HCT116 (cell line): ENCODE measurements around the gene NKAIN4. TPM values are rescaled to one million over a fixed set of nuclear protein-coding genes. Genes with fewer than 3 reads are reported as not detected.

ENCODE experiments used
- ATAC-seq: fragments of 200-7000 bp; cut with Tn5 transposase; 2 replicates; pipeline ENCODE4 v1.9.1; 2020; ENCODE audit warnings: mild to moderate bottlenecking, moderate library complexity
- BruUV-seq: library from RNA; stranded (reverse); fragments of 400-500 nt; replicated peaks from 2 replicates; lab custom pipeline; 2021; lab: Mats Ljungman, UMichigan
- CTCF ChIA-PET: fragments of 300-600 bp; sonication (Branson Sonifier 250); formaldehyde crosslinking; loops from one replicate; lab custom pipeline; 2021; ENCODE audit warnings: antibody characterized with exemption; lab: Charles Lee
- POLR2A ChIA-PET: fragments of 300-600, 350-600 bp; sonication (Branson Sonifier 250); formaldehyde crosslinking; loops from one replicate; lab custom pipeline; 2021; ENCODE audit warnings: antibody characterized with exemption; lab: Charles Lee
- RAD21 ChIA-PET, 2 experiments: fragments of 300-600 bp; sonication (Branson Sonifier 250); formaldehyde crosslinking; loops; one replicate each; lab custom pipeline; 2023; ENCODE audit warnings: low total read pairs in 2 of 2; ENCODE audit not compliant: uncharacterized antibody in 2 of 2, unreplicated experiment in 2 of 2, low non-redundant PET in 1 of 2; lab: Charles Lee
- DNase-seq: peaks from one replicate; pipeline ENCODE4 v3.0.0-alpha.2; 2010; ENCODE audit warnings: low read depth, low spot score
- H2AFZ ChIP-seq: fragments of 200-600 bp; shearing (Covaris generic), sonication (generic); 2 replicates; pipeline ENCODE4 v1.6.1; 2017; ENCODE audit warnings: low read depth, mixed run types, mixed read lengths, antibody characterized with exemption, low read length; ENCODE audit not compliant: poor library complexity, severe bottlenecking
- H3K27ac ChIP-seq: 2 replicates; pipeline ENCODE4 v1.5.1; 2012; ENCODE audit warnings: low read depth, low read length
- H3K27me3 ChIP-seq: fragments of 200-600 bp; sonication (generic); 2 replicates; pipeline ENCODE4 v1.6.1; 2016; ENCODE audit warnings: mixed run types, low read length, mixed read lengths; ENCODE audit not compliant: insufficient read depth
- H3K36me3 ChIP-seq, 2 experiments: fragments of 200-500 bp in 1 of 2; fragments of 200-600 bp in 1 of 2; sonication (Bioruptor generic) in 1 of 2; sonication (generic) in 1 of 2; 2 replicates each; pipeline versions ENCODE4 v1.5.1 to v1.6.1; 2014 to 2016; ENCODE audit warnings: low read length in 2 of 2, inconsistent platforms in 1 of 2, mixed read lengths in 1 of 2, mixed run types in 1 of 2; ENCODE audit not compliant: insufficient read depth in 2 of 2, control insufficient read depth in 1 of 2
- H3K4me1 ChIP-seq, 2 experiments: fragments of 200-600 bp in 1 of 2; sonication (generic) in 1 of 2; 2 replicates each; pipeline versions ENCODE4 v1.5.1 to v1.6.1; 2012 to 2017; ENCODE audit warnings: low read length in 2 of 2, inconsistent platforms in 1 of 2, mild to moderate bottlenecking in 1 of 2, mixed read lengths in 1 of 2, mixed run types in 1 of 2, moderate library complexity in 1 of 2; ENCODE audit not compliant: insufficient read depth in 2 of 2, control insufficient read depth in 1 of 2
- H3K4me2 ChIP-seq: fragments of 200-600 bp; sonication (generic); 2 replicates; pipeline ENCODE4 v1.6.1; 2017; ENCODE audit warnings: mixed run types, low read length, mixed read lengths
- H3K4me3 ChIP-seq, 2 experiments: fragments of 200-600 bp in 1 of 2; sonication (generic) in 1 of 2; replicated peaks in 1 of 2; 2 replicates each; pipeline ENCODE4 v1.5.1; 2011 to 2016; ENCODE audit warnings: low read length in 2 of 2, control low read depth in 1 of 2, low read depth in 1 of 2, mild to moderate bottlenecking in 1 of 2, mixed read lengths in 1 of 2, mixed run types in 1 of 2
- H3K79me2 ChIP-seq: fragments of 200-600 bp; sonication (generic); 2 replicates; pipeline ENCODE4 v1.6.1; 2017; ENCODE audit warnings: mild to moderate bottlenecking, mixed run types, low read length, moderate library complexity, mixed read lengths; ENCODE audit not compliant: insufficient read depth
- H3K9ac ChIP-seq: fragments of 200-600 bp; sonication (generic); 2 replicates; pipeline ENCODE4 v1.6.1; 2016; ENCODE audit warnings: low read length, mixed read lengths
- H3K9me2 ChIP-seq: fragments of 200-600 bp; sonication (generic), shearing (Covaris generic); 2 replicates; pipeline ENCODE4 v1.6.1; 2017; ENCODE audit warnings: mixed run types, mild to moderate bottlenecking, moderate library complexity; ENCODE audit not compliant: insufficient read depth
- H3K9me3 ChIP-seq, 2 experiments: fragments of 200-500 bp in 1 of 2; fragments of 200-600 bp in 1 of 2; sonication (Bioruptor generic) in 1 of 2; sonication (generic) in 1 of 2; 2 replicates each; pipeline ENCODE4 v1.6.1; 2014 to 2017; ENCODE audit warnings: low read length in 2 of 2, mixed read lengths in 2 of 2, inconsistent platforms in 1 of 2, low read depth in 1 of 2, mild to moderate bottlenecking in 1 of 2, mixed run types in 1 of 2, moderate library complexity in 1 of 2; ENCODE audit not compliant: control insufficient read depth in 1 of 2, insufficient read depth in 1 of 2
- H4K20me1 ChIP-seq: fragments of 200-600 bp; sonication (generic), shearing (Covaris generic); 2 replicates; pipeline ENCODE4 v1.6.1; 2017; ENCODE audit warnings: mixed run types, mild to moderate bottlenecking, moderate library complexity; ENCODE audit not compliant: insufficient read depth
- ELF1 ChIP-seq: IDR thresholded peaks from 2 replicates; pipeline ENCODE4 v1.6.1; 2012; ENCODE audit warnings: low read depth, borderline replicate concordance
- EZH2phosphoT487 ChIP-seq: fragments of 200-600 bp; IDR thresholded peaks from 2 replicates; pipeline ENCODE4 v1.6.1; 2018; ENCODE audit warnings: antibody characterized with exemption, borderline replicate concordance
- POLR2AphosphoS5 ChIP-seq: IDR thresholded peaks from 2 replicates; pipeline ENCODE4 v1.6.1; 2011; ENCODE audit warnings: mild to moderate bottlenecking, low read depth, low read length, moderate library complexity
- SIN3A ChIP-seq: IDR thresholded peaks from 2 replicates; pipeline ENCODE4 v1.6.1; 2012; ENCODE audit warnings: low read depth
- SP1 ChIP-seq: IDR thresholded peaks from 2 replicates; pipeline ENCODE4 v1.6.1; 2012; ENCODE audit warnings: low read depth
- YY1 ChIP-seq: IDR thresholded peaks from 2 replicates; pipeline ENCODE4 v1.6.1; 2011; ENCODE audit warnings: low read length, low read depth, moderate library complexity, mild to moderate bottlenecking; ENCODE audit not compliant: insufficient replicate concordance; ENCODE audit errors: extremely low read depth
- ZFX ChIP-seq: fragments of 450-650 bp; IDR thresholded peaks from 2 replicates; pipeline ENCODE4 v1.6.1; 2017
- intact Hi-C: fragments of 100-400 bp; cut with micrococcal nuclease; formaldehyde crosslinking; loops from 2 replicates; pipeline ENCODE4 v1.10.0; 2022
- total RNA-seq: library from RNA; stranded (reverse); gene quantifications from one replicate; pipeline ENCODE4 v1.2.1, GENCODE V29; 2021; ENCODE audit not compliant: unreplicated experiment
- TF ChIP-seq, protein P1 (sequence below): IDR thresholded peaks from 2 replicates; pipeline ENCODE4 v1.6.1; 2012
- TF ChIP-seq, protein P2 (sequence below): IDR thresholded peaks from 2 replicates; pipeline ENCODE4 v1.6.1; 2012; ENCODE audit warnings: low read depth

The NKAIN4 gene
- total RNA-seq, 1 experiment from 2014 or later, result not detected

DNA sequence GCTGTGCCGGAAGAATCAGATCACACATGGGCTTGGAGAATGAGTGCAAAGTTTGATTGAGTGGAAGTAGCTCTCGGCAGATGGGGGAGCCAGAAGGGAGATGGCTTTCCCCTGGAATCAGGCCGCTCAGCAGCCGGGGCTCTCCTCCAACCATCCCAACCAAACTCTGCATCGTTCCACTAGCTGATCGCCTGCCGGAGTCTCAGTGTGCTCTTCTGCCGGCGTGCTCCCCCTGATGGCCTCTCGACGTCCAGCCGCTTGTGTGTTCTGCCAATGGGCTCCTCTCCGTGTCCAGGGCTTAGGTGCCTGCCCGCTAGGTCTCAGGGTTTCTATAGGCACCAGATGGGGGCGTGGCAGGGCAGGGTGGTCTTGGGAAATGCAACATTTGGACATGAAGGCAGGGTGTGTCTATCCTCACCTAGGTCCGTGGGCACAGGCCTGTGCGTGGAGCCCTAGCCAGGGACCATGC is 23.4 kb downstream of the NKAIN4 start:
- H3K9me3 ChIP-seq, result no peaks in the 10 kb centered on the region
- no peak overlapping the region for H3K4me2 ChIP-seq
- no peaks in the 10 kb centered on the region for H4K20me1 ChIP-seq
- ChIA-PET POLR2A (no interaction called here), RAD21 (interaction anchor here in 1 of 2 experiments (0.7 kb wide), 1 partner anchor 408 kb away, joined by 3 read pairs; no protein-coding TSS in a partner anchor), CTCF (no interaction called here)
- H3K9me2 ChIP-seq, result no peaks in the 10 kb centered on the region
- intact Hi-C loops, result loop anchor here (5.0 kb wide), 1 partner anchor 41 kb away; the partner anchor contains the start of gene ARFGAP1
- no peak for ATAC-seq
- no peak overlapping the region for H3K4me3 ChIP-seq
- H3K9ac ChIP-seq, result no peak overlapping the region
- DNase-seq, result no peak
- H3K27me3 ChIP-seq, result no peaks in the 10 kb centered on the region
- H3K79me2 ChIP-seq, result no peaks in the 10 kb centered on the region
- peaks cover 41 to 67% of the 10 kb centered on the region in 2 experiments for H3K4me1 ChIP-seq
- TF ChIP-seq ELF1 (no peak), EZH2phosphoT487 (no peak), ZFX (no peak), SIN3A (no peak), POLR2AphosphoS5 (no peak), YY1 (no peak), SP1 (no peak)
- TF ChIP-seq, protein P1, sequence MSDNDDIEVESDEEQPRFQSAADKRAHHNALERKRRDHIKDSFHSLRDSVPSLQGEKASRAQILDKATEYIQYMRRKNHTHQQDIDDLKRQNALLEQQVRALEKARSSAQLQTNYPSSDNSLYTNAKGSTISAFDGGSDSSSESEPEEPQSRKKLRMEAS, result no peak
- TF ChIP-seq, protein P2, sequence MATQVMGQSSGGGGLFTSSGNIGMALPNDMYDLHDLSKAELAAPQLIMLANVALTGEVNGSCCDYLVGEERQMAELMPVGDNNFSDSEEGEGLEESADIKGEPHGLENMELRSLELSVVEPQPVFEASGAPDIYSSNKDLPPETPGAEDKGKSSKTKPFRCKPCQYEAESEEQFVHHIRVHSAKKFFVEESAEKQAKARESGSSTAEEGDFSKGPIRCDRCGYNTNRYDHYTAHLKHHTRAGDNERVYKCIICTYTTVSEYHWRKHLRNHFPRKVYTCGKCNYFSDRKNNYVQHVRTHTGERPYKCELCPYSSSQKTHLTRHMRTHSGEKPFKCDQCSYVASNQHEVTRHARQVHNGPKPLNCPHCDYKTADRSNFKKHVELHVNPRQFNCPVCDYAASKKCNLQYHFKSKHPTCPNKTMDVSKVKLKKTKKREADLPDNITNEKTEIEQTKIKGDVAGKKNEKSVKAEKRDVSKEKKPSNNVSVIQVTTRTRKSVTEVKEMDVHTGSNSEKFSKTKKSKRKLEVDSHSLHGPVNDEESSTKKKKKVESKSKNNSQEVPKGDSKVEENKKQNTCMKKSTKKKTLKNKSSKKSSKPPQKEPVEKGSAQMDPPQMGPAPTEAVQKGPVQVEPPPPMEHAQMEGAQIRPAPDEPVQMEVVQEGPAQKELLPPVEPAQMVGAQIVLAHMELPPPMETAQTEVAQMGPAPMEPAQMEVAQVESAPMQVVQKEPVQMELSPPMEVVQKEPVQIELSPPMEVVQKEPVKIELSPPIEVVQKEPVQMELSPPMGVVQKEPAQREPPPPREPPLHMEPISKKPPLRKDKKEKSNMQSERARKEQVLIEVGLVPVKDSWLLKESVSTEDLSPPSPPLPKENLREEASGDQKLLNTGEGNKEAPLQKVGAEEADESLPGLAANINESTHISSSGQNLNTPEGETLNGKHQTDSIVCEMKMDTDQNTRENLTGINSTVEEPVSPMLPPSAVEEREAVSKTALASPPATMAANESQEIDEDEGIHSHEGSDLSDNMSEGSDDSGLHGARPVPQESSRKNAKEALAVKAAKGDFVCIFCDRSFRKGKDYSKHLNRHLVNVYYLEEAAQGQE, result no peak
- no peak overlapping the region; the same call in 1 of the 2 replicates for H3K27ac ChIP-seq
- H2AFZ ChIP-seq, result no peak overlapping the region
- H3K36me3 ChIP-seq, result no peaks in the 10 kb centered on the region
- no TSS peak for BruUV-seq
